ENCODE measurements around the gene ATL1.

The ATL1 gene

GRCh38 chr14:50633954-50634353 lies 74.0 kb downstream of the ATL1 start:
- Histone ChIP-seq H3K4me2 (no peak overlapping the region), H3K27me3 (ENCODE audit: insufficient read depth, low read depth) (no peaks in the 10 kb centered on the region), H3K36me3 (ENCODE audit: insufficient read depth) (no peaks in the 10 kb centered on the region), H4K20me1 (ENCODE audit: insufficient read depth) (no peaks in the 10 kb centered on the region), H3K27ac (no peak overlapping the region), H3K79me2 (ENCODE audit: insufficient read depth, low read depth) (no peaks in the 10 kb centered on the region), H3K4me1 (ENCODE audit: low read depth, poor library complexity, severe bottlenecking) (no peaks in the 10 kb centered on the region), H3K4me3 (IDR thresholded peaks at IDR 0.05; ENCODE audit: insufficient read depth, low read depth, low read length) (no peak overlapping the region), H3K9ac (no peak overlapping the region), H2AFZ (ENCODE audit: low read depth) (no peak overlapping the region)
- no peak for TF ChIP-seq CTCF (conservative IDR thresholded peaks at IDR 0.05; ENCODE audit: low read depth, low read length)

GRCh38 chr14:50635141-50635540 lies 75.2 kb downstream of the ATL1 start:
- Histone ChIP-seq H3K27ac (no peak overlapping the region), H3K36me3 (ENCODE audit: insufficient read depth) (no peaks in the 10 kb centered on the region), H3K9ac (no peak overlapping the region), H2AFZ (ENCODE audit: low read depth) (no peak overlapping the region), H3K4me1 (ENCODE audit: low read depth, poor library complexity, severe bottlenecking) (no peaks in the 10 kb centered on the region), H3K27me3 (ENCODE audit: insufficient read depth, low read depth) (no peaks in the 10 kb centered on the region), H4K20me1 (ENCODE audit: insufficient read depth) (no peaks in the 10 kb centered on the region), H3K4me3 (IDR thresholded peaks at IDR 0.05; ENCODE audit: insufficient read depth, low read depth, low read length) (no peak overlapping the region), H3K79me2 (ENCODE audit: insufficient read depth, low read depth) (no peaks in the 10 kb centered on the region), H3K4me2 (no peak overlapping the region)
- no peak for TF ChIP-seq CTCF (conservative IDR thresholded peaks at IDR 0.05; ENCODE audit: low read depth, low read length)

- Histone ChIP-seq H3K4me1 (ENCODE audit: low read depth, poor library complexity, severe bottlenecking) (no peaks in the 10 kb centered on the region), H3K4me3 (IDR thresholded peaks at IDR 0.05; ENCODE audit: insufficient read depth, low read depth, low read length) (no peak overlapping the region), H2AFZ (ENCODE audit: low read depth) (no peak overlapping the region), H3K9ac (no peak overlapping the region), H3K79me2 (ENCODE audit: insufficient read depth, low read depth) (no peaks in the 10 kb centered on the region), H3K4me2 (no peak overlapping the region), H3K27ac (no peak overlapping the region), H4K20me1 (ENCODE audit: insufficient read depth) (no peaks in the 10 kb centered on the region), H3K27me3 (ENCODE audit: insufficient read depth, low read depth) (no peaks in the 10 kb centered on the region), H3K36me3 (ENCODE audit: insufficient read depth) (no peaks in the 10 kb centered on the region)
- no peak for TF ChIP-seq CTCF (conservative IDR thresholded peaks at IDR 0.05; ENCODE audit: low read depth, low read length)
These were observed 87.3 kb downstream of the ATL1 start for GRCh38 chr14:50647282-50647681.

GRCh38 chr14:50647753-50648152 lies 87.8 kb downstream of the ATL1 start:
- no peaks in the 10 kb centered on the region for H3K4me1 ChIP-seq (ENCODE audit: low read depth, poor library complexity, severe bottlenecking)
- no peaks in the 10 kb centered on the region for H3K79me2 ChIP-seq (ENCODE audit: insufficient read depth, low read depth)
- H2AFZ ChIP-seq (ENCODE audit: low read depth): no peak overlapping the region
- H3K36me3 ChIP-seq (ENCODE audit: insufficient read depth): no peaks in the 10 kb centered on the region
- no peaks in the 10 kb centered on the region for H3K27me3 ChIP-seq (ENCODE audit: insufficient read depth, low read depth)
- no peak overlapping the region for H3K4me2 ChIP-seq
- H3K27ac ChIP-seq: no peak overlapping the region
- H4K20me1 ChIP-seq (ENCODE audit: insufficient read depth): no peaks in the 10 kb centered on the region
- TF ChIP-seq CTCF (conservative IDR thresholded peaks at IDR 0.05; ENCODE audit: low read depth, low read length): no peak
- H3K4me3 ChIP-seq (IDR thresholded peaks at IDR 0.05; ENCODE audit: insufficient read depth, low read depth, low read length): no peak overlapping the region
- H3K9ac ChIP-seq: no peak overlapping the region

DNA sequence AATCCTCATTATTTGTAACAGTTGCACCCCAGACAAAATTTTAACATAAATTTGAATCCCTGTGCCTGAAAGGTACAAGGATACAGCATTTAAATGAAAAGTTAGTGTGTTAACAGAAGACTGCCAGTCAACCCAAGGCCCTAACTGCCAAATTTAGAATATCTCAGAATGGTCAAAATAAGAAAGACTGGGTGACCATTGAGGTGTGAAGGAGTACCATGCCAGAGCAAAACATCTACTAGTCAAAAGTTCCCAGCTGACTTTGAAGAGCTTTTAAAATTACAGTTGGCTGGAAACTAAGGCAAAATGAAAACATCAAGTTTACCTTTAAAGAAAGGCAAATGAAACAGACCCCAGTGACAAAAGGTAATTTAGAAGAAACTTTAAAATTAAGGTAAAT lies 89.7 kb downstream of the ATL1 start:
- Histone ChIP-seq H3K36me3 (ENCODE audit: insufficient read depth) (no peaks in the 10 kb centered on the region), H3K27me3 (ENCODE audit: insufficient read depth, low read depth) (no peaks in the 10 kb centered on the region), H3K27ac (no peak overlapping the region), H3K4me2 (no peak overlapping the region), H3K4me3 (IDR thresholded peaks at IDR 0.05; ENCODE audit: insufficient read depth, low read depth, low read length) (no peak overlapping the region), H2AFZ (ENCODE audit: low read depth) (no peak overlapping the region), H3K4me1 (ENCODE audit: low read depth, poor library complexity, severe bottlenecking) (no peaks in the 10 kb centered on the region), H3K79me2 (ENCODE audit: insufficient read depth, low read depth) (no peaks in the 10 kb centered on the region), H4K20me1 (ENCODE audit: insufficient read depth) (no peaks in the 10 kb centered on the region), H3K9ac (no peak overlapping the region)
- no peak for TF ChIP-seq CTCF (conservative IDR thresholded peaks at IDR 0.05; ENCODE audit: low read depth, low read length)
